Ascending aorta (tissue), 2 donors: ENCODE data around the gene SKI. TPM values are rescaled to one million over a fixed set of nuclear protein-coding genes. Genes with fewer than 3 reads are reported as not detected.
"Not testable (repeated sequence)": the region's sequence is repeated elsewhere in the genome, so short reads cannot be mapped to it uniquely, and the experiment has no call there.

ENCODE experiments used
- DNase-seq, 2 donors: peaks; one replicate each; pipeline ENCODE4 v3.0.0-alpha.2; 2019; ENCODE audit warnings: low spot score in 2 of 2
- H3K27ac ChIP-seq, 2 donors: fragments of 200-600 bp; sonication (generic); one replicate each; pipeline ENCODE4 v1.5.1; 2016 to 2017; ENCODE audit warnings: mild to moderate bottlenecking in 1 of 2
- H3K27me3 ChIP-seq: fragments of 200-600 bp; sonication (generic); one replicate; pipeline ENCODE4 v1.5.1; 2017
- H3K36me3 ChIP-seq, 2 donors: fragments of 200-600 bp; sonication (generic); one replicate each; pipeline ENCODE4 v1.5.1; 2016
- H3K4me1 ChIP-seq, 2 donors: fragments of 200-600 bp; sonication (generic); one replicate each; pipeline ENCODE4 v1.5.1; 2016 to 2017; ENCODE audit warnings: mild to moderate bottlenecking in 1 of 2
- H3K4me3 ChIP-seq, 2 donors: fragments of 200-600 bp; sonication (generic); one replicate each; pipeline ENCODE4 v1.5.1; 2016 to 2017; ENCODE audit warnings: mild to moderate bottlenecking in 1 of 2
- H3K9me3 ChIP-seq, 2 donors: fragments of 200-600 bp; sonication (generic); one replicate each; pipeline ENCODE4 v1.5.1; 2016
- intact Hi-C: fragments of 100-400 bp; cut with DNase I; formaldehyde crosslinking; loops from one replicate; pipeline ENCODE4 v1.15.1; 2023
- total RNA-seq: library from RNA; depleted of rRNA; stranded (reverse); fragments of >200 nt; gene quantifications from one replicate; pipeline ENCODE4 v1.1.0, GENCODE V29; 2016
- TF ChIP-seq, protein P1 (sequence below), 3 experiments: fragments of 200-600 bp in 2 of 3; fragments of 450-650 bp in 1 of 3; sonication (generic) in 2 of 3; IDR thresholded peaks; one replicate each; pipeline ENCODE4 v1.5.1; 2016 to 2019; ENCODE audit warnings: antibody characterized with exemption in 3 of 3, mild to moderate bottlenecking in 1 of 3, moderate library complexity in 1 of 3

SKI gene
- total RNA-seq, 1 donor from 2014 or later, result 139 TPM

DNA sequence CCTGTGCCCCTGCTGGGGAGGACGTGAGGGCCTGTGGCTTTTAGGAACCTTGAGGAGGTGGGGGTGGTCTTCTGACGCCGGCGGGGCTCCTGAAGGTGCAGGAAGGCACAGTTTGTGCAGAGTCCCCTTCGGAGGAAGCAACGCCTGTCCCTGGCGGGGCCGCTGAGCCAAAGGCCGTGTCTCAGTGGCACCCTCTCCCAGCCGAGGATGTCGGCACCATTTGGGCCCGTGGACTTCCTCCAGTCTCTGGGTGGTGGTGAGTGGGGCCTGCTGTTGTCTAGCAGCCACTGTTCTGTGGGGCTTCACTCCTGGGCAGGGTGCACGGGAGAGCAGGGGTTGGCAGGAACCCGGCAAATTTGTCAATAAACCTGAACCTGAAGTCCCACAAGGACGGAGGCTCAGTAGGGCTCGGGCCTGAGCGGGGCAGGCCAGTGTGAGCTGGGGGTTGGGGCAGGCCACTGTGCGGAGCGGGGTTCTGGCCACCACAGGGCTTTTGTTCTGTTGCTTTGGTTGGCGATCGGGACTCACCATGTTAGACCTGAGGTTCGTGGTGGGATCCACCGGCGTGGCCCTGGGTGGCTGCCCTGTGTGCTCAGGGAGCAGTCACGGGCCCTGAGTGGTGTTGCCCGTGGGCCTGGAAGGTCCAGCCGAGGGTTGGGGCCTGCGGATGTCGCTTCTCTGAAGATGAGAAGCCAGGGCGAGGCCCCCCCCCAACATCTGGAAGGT lies 64.8 kb downstream of the SKI start:
- TF ChIP-seq, protein P1, sequence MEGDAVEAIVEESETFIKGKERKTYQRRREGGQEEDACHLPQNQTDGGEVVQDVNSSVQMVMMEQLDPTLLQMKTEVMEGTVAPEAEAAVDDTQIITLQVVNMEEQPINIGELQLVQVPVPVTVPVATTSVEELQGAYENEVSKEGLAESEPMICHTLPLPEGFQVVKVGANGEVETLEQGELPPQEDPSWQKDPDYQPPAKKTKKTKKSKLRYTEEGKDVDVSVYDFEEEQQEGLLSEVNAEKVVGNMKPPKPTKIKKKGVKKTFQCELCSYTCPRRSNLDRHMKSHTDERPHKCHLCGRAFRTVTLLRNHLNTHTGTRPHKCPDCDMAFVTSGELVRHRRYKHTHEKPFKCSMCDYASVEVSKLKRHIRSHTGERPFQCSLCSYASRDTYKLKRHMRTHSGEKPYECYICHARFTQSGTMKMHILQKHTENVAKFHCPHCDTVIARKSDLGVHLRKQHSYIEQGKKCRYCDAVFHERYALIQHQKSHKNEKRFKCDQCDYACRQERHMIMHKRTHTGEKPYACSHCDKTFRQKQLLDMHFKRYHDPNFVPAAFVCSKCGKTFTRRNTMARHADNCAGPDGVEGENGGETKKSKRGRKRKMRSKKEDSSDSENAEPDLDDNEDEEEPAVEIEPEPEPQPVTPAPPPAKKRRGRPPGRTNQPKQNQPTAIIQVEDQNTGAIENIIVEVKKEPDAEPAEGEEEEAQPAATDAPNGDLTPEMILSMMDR (IDR thresholded peaks at IDR 0.05), result no peak
- H3K4me1 ChIP-seq, result peaks cover 38 to 75% of the 10 kb centered on the region in 2 donors
- H3K9me3 ChIP-seq, result no peaks in the 10 kb centered on the region
- no peaks in the 10 kb centered on the region for H3K36me3 ChIP-seq
- DNase-seq, result no peak
- peak overlapping the region; percentile 86 to 89 for H3K27ac ChIP-seq
- H3K4me3 ChIP-seq, result no peak overlapping the region
- no peaks in the 10 kb centered on the region for H3K27me3 ChIP-seq
- intact Hi-C loops, result no loop called here

DNA sequence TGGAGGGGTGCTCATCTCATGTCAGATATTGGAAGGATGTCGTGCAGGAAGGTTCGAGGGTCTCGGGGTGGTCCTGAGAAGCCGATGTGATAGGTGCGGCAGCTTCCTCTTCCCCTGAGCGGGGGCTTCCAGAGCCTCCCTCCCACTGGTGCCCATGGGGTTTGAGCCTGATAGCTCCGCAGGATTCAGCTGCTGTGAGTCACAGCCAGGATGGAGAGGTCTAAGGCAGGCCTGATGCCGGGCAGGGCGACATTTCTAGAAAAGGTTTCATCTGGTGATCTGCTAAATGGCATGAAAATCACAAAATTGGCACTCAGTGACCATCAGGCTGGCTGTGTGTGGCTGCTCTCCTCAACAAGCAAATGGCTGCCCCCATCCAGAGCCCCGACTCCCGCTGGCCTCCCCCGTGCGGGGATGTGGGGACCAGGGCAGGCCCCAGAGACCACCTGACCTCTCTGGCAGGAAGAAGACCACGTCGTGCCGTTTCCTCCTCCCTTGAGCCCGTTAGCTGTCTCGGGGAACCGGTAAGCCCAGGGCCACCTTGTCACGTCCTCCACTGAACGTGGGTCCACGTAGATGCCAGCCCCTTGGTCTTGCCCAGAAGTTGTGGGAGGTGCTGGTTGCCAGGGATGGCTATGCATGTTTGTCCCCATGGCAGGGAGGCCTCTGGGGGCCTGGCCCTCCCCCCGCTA lies 66.1 kb downstream of the SKI start:
- TF ChIP-seq, protein P1 (IDR thresholded peaks at IDR 0.05), result no peak
- peak overlapping the region; percentile 66 to 78 for H3K27ac ChIP-seq
- H3K4me1 ChIP-seq, result peaks cover 39 to 75% of the 10 kb centered on the region in 2 donors
- H3K27me3 ChIP-seq, result no peaks in the 10 kb centered on the region
- intact Hi-C loops, result no loop called here
- peak overlapping the region in 1 of 2 donors; percentile 11 for H3K4me3 ChIP-seq
- no peaks in the 10 kb centered on the region for H3K9me3 ChIP-seq
- DNase-seq, result no peak
- H3K36me3 ChIP-seq, result no peaks in the 10 kb centered on the region

DNA sequence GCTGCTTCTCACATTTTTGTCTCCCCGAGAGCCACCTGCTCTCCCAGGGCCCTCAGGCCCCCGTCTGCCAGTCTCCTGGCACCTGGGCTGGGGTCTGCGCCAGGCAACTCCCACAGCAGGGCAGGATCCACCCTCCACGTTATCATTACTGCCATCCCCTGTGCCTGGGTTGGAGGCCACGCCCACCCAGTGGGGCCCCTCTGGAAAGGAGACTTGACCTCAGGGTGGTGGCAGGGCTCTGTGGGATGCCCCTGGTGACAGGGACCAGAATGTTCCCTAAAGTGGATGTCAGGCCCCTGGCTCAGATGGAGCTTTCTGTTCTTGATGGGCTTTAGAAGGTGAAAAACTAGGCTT lies 66.6 kb downstream of the SKI start:
- Histone ChIP-seq H3K27me3 (no peaks in the 10 kb centered on the region), H3K4me3 (peak overlapping the region in 1 of 2 donors; percentile 11), H3K4me1 (peaks cover 42 to 75% of the 10 kb centered on the region in 2 donors), H3K36me3 (no peaks in the 10 kb centered on the region), H3K9me3 (no peaks in the 10 kb centered on the region), H3K27ac (peak overlapping the region; percentile 66 to 78)
- DNase-seq, result no peak
- intact Hi-C loops, result no loop called here
- TF ChIP-seq, protein P1 (IDR thresholded peaks at IDR 0.05), result no peak

DNA sequence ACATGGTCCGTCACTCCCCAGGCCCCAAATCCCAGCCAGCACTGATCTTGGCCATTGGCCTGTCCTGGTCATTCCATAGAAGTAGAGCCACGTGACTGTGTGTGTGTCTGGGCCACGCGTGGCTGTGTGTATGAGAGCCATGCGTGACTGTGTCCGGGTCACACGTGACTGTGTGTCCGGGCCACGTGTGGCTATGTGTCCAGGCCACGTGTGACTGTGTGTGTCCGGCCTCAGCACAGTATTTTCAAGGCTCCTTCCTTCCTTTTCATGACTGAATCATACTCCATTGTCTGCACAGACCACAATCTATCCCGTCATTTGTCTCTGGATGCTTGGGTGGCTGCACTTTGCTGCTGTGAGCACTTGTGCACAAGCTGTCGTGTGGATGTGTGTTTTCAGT lies 67.4 kb downstream of the SKI start:
- Histone ChIP-seq H3K4me3 (no peak overlapping the region), H3K27me3 (no peaks in the 10 kb centered on the region), H3K4me1 (peaks cover 42 to 75% of the 10 kb centered on the region in 2 donors), H3K9me3 (no peaks in the 10 kb centered on the region), H3K27ac (peak overlapping the region in 1 of 2 donors; percentile 13), H3K36me3 (no peaks in the 10 kb centered on the region)
- TF ChIP-seq, protein P1 (IDR thresholded peaks at IDR 0.05), result no peak
- intact Hi-C loops, result no loop called here
- no peak for DNase-seq

DNA sequence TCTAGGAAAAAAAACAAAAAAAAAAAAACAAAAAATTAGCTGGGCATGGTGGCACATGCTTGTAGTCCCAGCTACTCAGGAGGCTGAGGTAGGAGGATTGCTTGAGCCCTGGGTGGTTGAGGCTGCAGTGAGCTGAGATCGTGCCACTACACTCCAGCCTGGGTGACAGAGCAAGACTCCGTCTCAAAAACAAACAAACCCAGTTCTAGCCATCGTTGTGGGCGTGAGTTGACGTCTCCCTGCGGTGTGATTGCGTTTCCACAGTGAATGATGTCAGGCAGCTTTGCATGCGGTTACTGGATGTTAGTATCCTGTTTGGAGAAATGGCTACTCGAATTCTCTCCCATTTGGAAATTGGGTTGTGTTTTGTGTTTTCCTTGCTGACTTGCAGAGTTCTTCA lies 68.1 kb downstream of the SKI start:
- H3K27me3 ChIP-seq, H3K4me3 ChIP-seq, H3K36me3 ChIP-seq, DNase-seq, intact Hi-C loops, H3K9me3 ChIP-seq: not testable (repeated sequence)
- Histone ChIP-seq H3K27ac (peak overlapping the region in 1 of 2 donors; percentile 13), H3K4me1 (peaks cover 46 to 76% of the 10 kb centered on the region in 2 donors)

DNA sequence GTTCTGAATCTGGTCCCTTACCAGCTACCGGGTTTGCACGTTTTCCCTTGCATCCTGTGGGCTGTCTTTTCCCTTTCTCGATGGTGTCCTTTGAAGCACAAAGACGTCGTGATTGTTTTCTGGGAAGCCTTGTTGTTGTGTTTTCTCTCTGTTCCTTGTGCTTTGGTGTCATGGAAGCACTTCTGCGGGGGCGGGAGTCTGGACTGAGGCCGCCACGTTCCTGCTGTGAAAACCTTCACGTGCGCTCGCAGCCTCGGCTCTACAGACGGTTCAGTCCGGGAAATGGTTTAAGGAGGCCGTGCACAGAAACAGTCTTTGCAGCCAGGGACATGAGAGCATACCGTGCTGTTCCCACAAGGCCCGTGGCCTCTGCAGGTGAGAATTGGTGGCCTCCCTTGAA lies 68.5 kb downstream of the SKI start:
- DNase-seq, result no peak
- Histone ChIP-seq H3K27me3 (no peaks in the 10 kb centered on the region), H3K9me3 (no peaks in the 10 kb centered on the region), H3K4me1 (peaks cover 46 to 76% of the 10 kb centered on the region in 2 donors), H3K4me3 (no peak overlapping the region), H3K27ac (peak overlapping the region in 1 of 2 donors; percentile 13), H3K36me3 (no peaks in the 10 kb centered on the region)
- TF ChIP-seq, protein P1 (IDR thresholded peaks at IDR 0.05), result no peak
- intact Hi-C loops, result no loop called here
